ENCODE data around the gene ZBED4.

Gene ZBED4

GRCh38 chr22:49866134-49866533 lies 12.5 kb downstream of the ZBED4 start:
- Histone ChIP-seq H3K4me3 (ENCODE audit: low read length) (no peak overlapping the region), H3K4me2 (ENCODE audit: low read length) (no peak overlapping the region), H3K9me2 (replicated peaks; ENCODE audit: control insufficient read depth, low read length) (no peaks in the 10 kb centered on the region), H3K27ac (ENCODE audit: low read depth, low read length) (no peak overlapping the region), H3K79me2 (ENCODE audit: control insufficient read depth, low read length) (peaks cover 100% of the 10 kb centered on the region), H3K36me3 (ENCODE audit: control insufficient read depth, low read length) (peaks cover 34% of the 10 kb centered on the region), H3F3A (ENCODE audit: control insufficient read depth, insufficient read depth) (0 out of 2 replicates have a peak, but pooled peaks cover 4% of the 10 kb centered on the region), H3K27me3 (ENCODE audit: control insufficient read depth, low read length) (no peaks in the 10 kb centered on the region), H3K9me3 (ENCODE audit: control insufficient read depth, insufficient read depth, low read length) (no peaks in the 10 kb centered on the region), H3K4me1 (ENCODE audit: control insufficient read depth, low read length) (no peaks in the 10 kb centered on the region), H4K20me1 (ENCODE audit: control insufficient read depth, insufficient read depth, low read depth, low read length) (peaks cover 9% of the 10 kb centered on the region; the same call in 1 of the 2 replicates)
- TF ChIP-seq EZH2phosphoT487 (IDR thresholded peaks at IDR 0.05; ENCODE audit: borderline replicate concordance, low read length) (no peak), CTCF (IDR thresholded peaks at IDR 0.05; ENCODE audit: low read depth, low read length, poor library complexity, severe bottlenecking) (no peak)

GRCh38 chr22:49866646-49867045 lies 13.0 kb downstream of the ZBED4 start:
- no peaks in the 10 kb centered on the region for H3K9me3 ChIP-seq (ENCODE audit: control insufficient read depth, insufficient read depth, low read length)
- TF ChIP-seq CTCF (IDR thresholded peaks at IDR 0.05; ENCODE audit: low read depth, low read length, poor library complexity, severe bottlenecking): no peak
- no peak for TF ChIP-seq EZH2phosphoT487 (IDR thresholded peaks at IDR 0.05; ENCODE audit: borderline replicate concordance, low read length)
- H3K36me3 ChIP-seq (ENCODE audit: control insufficient read depth, low read length): peaks cover 34% of the 10 kb centered on the region
- no peak overlapping the region for H3K4me3 ChIP-seq (ENCODE audit: low read length)
- peaks cover 9% of the 10 kb centered on the region; the same call in 1 of the 2 replicates for H4K20me1 ChIP-seq (ENCODE audit: control insufficient read depth, insufficient read depth, low read depth, low read length)
- H3K4me2 ChIP-seq (ENCODE audit: low read length): no peak overlapping the region
- no peak overlapping the region for H3K27ac ChIP-seq (ENCODE audit: low read depth, low read length)
- peaks cover 99% of the 10 kb centered on the region for H3K79me2 ChIP-seq (ENCODE audit: control insufficient read depth, low read length)
- H3K9me2 ChIP-seq (replicated peaks; ENCODE audit: control insufficient read depth, low read length): no peaks in the 10 kb centered on the region
- H3F3A ChIP-seq (ENCODE audit: control insufficient read depth, insufficient read depth): 0 out of 2 replicates have a peak, but pooled peaks cover 4% of the 10 kb centered on the region
- no peaks in the 10 kb centered on the region for H3K27me3 ChIP-seq (ENCODE audit: control insufficient read depth, low read length)
- H3K4me1 ChIP-seq (ENCODE audit: control insufficient read depth, low read length): no peaks in the 10 kb centered on the region

- 0 out of 2 replicates have a peak, but pooled peaks cover 4% of the 10 kb centered on the region for H3F3A ChIP-seq (ENCODE audit: control insufficient read depth, insufficient read depth)
- H3K36me3 ChIP-seq (ENCODE audit: control insufficient read depth, low read length): peaks cover 34% of the 10 kb centered on the region
- H3K9me3 ChIP-seq (ENCODE audit: control insufficient read depth, insufficient read depth, low read length): no peaks in the 10 kb centered on the region
- H3K4me1 ChIP-seq (ENCODE audit: control insufficient read depth, low read length): no peaks in the 10 kb centered on the region
- no peaks in the 10 kb centered on the region for H3K9me2 ChIP-seq (replicated peaks; ENCODE audit: control insufficient read depth, low read length)
- peaks cover 99% of the 10 kb centered on the region for H3K79me2 ChIP-seq (ENCODE audit: control insufficient read depth, low read length)
- H3K4me3 ChIP-seq (ENCODE audit: low read length): no peak overlapping the region
- TF ChIP-seq CTCF (IDR thresholded peaks at IDR 0.05; ENCODE audit: low read depth, low read length, poor library complexity, severe bottlenecking) (no peak), EZH2phosphoT487 (IDR thresholded peaks at IDR 0.05; ENCODE audit: borderline replicate concordance, low read length) (no peak)
- no peak overlapping the region for H3K4me2 ChIP-seq (ENCODE audit: low read length)
- H4K20me1 ChIP-seq (ENCODE audit: control insufficient read depth, insufficient read depth, low read depth, low read length): peaks cover 9% of the 10 kb centered on the region; the same call in 1 of the 2 replicates
- H3K27ac ChIP-seq (ENCODE audit: low read depth, low read length): no peak overlapping the region
- no peaks in the 10 kb centered on the region for H3K27me3 ChIP-seq (ENCODE audit: control insufficient read depth, low read length)
These were observed 13.9 kb downstream of the ZBED4 start for GRCh38 chr22:49867303-49868265.
